ENCODE data around the gene ZFP36L1.
"Not testable (repeated sequence)": the region's sequence is repeated elsewhere in the genome, so short reads cannot be mapped to it uniquely, and the experiment has no call there.

ZFP36L1 gene

DNA sequence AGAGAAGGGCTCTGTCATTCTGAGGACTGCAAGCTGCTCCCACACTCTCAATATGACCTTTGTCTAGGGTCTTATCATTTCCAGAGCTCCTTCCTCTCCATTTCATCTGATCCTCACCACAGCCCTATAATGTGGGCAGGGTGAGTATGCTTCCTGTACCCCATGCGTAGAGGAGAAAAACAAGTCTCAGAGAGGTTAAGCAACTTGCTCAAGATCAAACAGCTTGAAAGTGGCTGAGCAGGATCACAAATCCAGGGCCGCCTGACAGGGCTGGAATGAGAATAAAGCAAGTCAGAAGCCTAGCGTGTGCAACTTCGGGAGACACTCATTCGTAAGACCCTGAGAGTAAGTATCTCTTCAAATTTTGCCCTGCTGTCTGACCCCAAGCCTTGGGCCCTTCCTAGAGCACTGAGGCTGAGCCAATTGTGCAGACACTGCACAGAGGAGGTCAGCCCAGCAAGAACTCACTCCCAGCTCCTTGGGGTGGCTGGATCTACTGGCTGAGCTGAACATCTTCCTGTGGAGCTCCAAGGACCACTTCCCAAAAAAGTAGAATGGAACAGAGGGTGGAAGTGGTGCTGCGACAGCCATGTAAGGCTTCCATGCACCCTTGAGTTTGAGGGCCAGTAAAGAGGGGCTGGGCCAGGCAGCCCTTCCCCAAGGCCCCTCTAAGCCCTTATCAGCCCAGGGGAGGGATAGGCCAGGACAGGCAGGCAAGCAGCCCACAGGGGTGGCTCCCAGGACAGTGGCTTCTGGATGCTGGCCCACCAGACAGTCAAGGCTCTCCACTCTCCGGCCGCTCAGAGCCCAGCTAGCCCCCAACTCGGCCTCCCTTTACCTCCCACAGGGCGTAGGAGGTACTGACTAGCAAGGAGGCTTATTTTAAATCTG lies 10.5 kb downstream of the ZFP36L1 start:
- DNase-seq: no peak

DNA sequence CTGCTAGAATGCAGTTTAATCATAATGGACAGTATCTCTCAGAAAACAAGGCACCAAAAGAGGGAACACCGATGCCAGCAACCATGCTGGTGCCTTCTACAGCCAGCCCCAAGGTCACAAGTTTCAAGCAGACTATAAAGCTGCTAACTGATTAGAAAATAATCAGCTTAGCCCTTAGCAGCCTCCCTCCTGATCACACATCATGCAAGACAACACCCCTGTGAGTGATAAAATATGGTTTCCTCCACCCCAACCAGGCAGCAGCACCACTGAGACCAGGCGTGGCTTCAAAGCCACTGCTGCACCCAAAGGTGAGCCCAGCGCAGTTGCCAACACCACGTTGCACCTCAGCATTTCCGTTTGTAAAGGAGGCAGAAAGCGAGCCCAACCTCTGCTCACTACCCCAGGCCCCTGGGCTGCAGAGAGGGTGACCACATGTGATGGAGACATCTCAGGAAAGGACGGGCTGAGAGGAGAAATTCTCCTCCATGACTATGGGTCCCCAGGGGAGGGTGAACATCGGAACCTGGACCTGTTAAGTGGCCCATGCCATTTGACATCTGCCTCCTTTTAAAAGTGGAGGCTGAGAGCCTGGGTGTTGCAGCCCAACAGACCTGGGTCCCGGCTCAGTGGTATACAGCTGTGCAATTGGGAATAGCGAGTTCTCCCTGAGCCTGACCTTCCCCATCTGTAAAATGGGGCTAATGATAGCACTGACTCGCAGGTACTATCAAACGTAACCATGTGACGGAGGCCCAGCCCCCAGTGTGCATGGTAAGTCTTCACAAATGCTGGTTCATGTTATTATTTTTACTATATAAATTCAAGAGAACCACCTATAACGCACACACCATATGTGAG lies 11.5 kb downstream of the ZFP36L1 start:
- no peak for DNase-seq

DNA sequence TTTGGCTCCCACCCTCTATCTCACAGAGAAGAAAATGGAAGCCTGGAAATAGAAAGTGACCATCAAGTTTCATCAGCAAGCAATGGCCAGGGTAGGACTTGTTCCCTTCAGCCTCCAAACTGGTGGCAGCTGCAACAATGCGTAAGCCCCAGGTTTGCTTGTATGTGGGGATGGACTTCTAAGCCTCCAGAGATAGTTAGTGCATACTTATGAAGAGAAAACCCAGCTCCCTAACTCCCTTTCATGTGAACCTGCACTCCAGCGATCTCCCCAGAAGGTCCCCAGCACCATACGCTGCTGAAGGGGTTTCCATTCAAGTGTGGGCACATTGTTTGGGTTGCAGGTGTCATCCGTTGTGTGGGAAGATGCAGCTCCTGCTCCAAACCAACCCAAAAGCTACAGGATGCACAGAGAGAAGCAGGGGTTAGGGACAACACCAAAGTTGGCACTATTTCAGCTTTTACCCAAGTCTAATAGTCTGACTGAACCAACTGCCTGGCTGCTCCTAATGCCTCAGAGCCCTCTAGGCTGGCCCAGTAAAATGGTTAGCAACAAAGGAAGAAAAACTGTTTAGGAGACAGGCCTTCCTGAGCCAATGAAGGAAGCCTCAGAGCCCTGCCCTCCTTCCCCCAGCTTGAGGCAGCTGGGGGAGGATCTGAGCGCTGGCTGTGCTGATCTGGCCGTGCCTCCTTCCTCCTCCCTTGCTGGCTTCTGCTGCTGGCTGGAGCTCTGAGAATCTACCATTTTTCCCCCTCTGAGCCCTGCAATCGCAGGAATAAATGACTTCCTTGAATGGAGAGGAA lies 12.3 kb downstream of the ZFP36L1 start:
- DNase-seq: no peak

DNA sequence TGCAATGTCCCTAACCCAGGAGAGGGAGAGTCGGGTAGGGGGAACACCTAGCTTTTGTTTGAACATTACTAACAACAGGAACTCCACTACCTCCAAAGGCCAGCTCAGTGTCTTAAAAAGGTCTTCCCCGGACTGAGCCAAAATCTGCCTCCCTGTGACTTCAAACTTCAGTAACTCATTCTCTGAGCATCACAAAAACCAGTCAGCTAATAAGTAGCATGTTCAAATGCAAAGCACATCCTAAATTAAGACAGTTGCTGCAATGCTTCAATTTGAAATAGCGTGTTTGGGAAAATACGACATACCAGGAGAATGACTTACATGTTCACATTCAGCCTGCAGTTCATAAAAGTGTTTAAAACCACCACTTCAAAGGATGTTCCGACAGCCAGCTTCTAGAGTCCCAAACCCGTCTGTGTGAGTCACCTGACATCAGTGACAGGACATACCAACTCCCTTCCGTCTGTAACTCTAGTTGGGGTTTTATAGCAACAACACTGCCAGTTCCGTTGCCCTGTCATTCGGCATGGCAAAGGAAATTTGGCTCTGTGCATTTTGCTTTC lies 13.0 kb downstream of the ZFP36L1 start:
- DNase-seq: no peak

DNA sequence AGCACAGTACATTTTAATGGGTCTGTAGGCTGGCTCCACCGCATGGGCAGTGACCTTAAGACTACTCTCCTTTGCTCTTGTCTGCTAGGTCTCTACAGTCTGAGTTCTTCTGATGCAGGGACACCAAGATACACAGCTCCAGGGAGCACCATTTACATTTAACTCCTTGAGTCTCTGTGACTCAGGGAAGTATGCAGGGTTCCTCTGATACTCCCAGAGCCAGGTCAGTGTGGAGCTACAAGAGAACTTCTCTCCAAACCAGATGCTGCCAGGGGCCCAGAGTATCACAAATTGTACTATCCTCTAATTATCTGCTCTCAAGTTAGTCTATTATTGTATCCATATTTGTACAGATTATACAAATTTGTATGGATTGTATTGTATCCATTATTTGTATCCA lies 15.2 kb downstream of the ZFP36L1 start:
- DNase-seq: no peak

DNA sequence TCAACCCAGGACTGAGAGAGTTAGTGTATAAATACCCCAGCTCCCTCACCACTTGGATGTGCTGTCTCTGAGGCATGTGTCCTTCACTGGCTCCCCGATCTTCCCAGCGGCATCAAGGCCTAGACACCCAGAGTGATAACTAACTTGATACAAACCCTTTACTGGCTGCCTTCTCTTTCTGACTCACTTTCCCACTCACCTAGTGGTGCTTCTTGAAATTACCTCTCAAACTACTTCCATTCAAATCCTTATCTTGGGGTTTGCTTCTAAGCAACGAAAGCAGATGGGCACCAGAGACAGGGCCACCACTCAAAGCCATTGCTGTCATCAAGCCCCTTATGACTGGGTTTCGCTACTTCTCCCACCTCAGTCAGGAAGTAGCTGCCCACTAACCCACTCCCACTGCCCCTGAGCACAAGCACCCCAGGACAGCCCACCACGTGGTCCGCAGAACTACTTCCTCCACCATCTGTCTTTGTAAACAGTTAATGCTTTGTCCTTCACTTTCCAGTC lies 17.2 kb downstream of the ZFP36L1 start:
- DNase-seq: no peak

DNA sequence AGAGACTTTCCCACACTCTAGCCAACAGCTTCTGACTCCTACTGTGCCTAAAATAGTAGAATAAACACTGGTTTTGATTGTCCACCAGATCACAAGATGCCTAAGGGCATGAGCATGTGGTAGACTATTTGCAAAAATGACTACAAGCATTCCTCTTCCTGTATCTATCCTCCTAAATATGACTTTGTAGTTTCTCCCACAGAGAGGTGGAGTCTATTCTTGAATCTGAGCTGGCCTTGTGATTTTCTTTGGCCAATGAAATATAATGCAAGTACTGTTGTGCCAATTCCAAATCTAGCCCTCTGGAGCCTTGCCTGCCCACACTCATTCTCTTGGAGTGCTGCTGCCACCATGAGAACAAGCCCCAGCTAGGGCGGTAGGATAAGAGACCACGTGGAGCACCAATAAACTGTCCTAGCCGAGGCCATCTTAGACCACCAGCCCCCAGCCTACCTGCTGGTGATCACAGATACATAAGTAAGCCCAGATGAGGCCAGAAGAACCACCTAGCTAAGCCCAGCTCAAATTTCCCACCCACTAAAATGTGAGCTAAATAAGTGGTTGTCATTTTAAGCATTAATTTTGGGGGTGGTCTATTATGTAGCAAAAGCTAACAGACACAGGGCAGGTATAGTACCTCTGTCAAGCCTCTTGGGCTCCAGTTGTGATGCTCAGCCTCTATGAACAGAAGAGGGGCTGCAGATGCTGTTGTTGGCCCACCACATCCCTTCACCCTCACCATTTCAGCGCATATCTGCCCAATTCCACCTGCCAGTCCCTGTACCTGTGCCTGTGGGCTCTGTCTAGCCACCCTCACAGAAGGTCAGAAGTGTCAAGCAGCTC lies 17.9 kb downstream of the ZFP36L1 start:
- no peak for DNase-seq

DNA sequence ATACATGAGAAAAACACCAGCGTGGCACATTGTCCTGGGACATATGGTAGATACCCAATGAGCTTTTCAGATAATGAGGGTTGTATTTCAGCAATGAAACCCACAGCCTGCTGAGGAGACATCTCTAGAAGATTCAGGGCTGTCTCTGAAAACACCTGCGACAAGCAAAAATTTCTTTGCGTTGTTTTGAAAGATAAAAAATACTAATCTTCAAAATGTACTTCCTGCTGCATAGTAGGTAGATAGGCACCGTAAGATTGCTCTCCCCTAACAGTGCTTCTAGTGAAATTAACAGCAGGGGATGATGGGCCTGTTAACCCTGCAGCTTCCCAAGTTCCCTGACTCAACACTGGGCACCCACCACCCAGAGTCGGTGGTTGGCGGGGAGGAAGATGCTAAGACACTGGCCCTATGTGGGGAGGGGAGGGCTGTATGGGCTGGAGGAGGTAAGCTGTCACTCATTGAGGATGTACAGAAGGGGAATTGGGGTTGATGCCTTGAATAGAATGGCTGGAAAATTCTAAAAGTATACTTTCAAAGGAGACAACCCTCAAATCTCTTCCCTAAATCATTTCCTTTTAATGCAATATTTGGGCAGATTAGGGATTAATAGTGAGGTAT lies 20.0 kb downstream of the ZFP36L1 start:
- DNase-seq: no peak

DNA sequence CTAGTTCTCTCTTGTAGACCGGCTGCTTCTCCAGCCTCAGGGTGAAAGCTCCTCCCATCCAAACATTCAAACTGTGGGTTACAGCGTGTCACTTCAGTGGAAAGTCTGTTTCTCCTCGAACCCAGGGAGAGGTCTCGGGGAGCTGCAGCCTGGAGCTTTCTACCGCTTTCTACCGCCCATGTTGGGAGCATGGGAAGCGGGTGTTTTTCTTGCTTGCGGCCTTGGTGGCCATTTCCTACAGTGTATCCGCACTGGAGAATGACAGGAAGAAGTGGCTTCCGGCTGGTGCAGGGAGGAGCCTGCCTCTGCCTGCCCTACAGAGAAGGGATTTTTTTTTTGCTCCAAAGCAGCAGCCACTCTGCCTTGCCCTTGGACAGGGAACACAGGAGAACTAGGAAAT lies 21.2 kb downstream of the ZFP36L1 start:
- DNase-seq: no peak

DNA sequence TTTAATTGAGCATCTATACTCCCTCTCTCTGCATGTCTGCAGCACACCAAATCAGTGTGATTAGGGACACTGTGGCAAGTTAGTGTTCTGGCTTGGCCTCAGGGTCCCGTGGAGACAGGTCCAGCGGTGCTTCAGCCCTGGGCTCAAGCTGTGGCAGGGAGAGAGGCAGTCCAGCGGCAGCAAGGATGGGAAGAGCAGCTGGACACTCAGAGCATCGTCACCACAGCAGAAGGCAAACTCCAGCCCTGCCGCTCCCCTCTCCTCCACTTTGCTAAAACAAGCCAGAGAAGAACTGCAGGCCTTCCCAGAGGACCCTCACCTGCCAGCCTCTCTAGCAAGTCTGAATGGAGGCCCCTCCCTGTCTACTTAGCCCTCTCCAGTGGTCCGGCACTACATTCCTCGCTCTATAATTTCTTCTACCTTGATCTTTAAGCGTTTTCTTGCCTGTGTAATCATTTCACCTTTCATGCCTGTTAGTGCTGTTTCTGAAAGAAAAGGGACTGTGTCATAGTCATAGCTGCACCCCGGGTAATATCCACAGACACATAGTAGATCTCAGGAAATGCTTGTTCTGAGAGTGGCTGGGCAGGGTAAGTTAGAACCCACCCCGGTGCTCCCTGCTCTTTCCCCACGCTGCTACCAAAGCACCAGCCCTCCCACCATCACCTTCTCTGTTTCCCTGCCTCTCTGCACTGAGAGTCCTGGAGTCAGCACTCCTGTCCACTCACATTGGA lies 22.1 kb downstream of the ZFP36L1 start:
- DNase-seq: no peak

DNA sequence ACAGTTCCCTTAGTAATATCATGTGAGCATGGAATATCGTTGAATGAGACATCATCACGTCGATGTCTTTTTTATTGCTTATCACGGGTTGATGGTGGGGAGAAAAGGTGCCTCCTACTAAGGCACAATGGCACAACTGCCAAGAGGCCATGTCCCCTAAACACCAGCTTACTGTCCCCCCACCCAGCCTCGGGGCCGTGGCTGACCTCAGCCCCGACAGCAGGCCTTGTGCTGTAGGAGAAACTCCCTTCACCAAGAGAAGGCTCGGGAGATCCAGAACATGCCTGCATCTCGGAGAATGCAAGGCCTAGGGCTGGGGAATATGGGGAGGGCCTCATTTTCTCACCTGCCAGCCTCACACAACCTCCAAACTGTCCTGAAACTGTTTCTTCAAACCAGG lies 22.8 kb downstream of the ZFP36L1 start:
- DNase-seq: no peak

DNA sequence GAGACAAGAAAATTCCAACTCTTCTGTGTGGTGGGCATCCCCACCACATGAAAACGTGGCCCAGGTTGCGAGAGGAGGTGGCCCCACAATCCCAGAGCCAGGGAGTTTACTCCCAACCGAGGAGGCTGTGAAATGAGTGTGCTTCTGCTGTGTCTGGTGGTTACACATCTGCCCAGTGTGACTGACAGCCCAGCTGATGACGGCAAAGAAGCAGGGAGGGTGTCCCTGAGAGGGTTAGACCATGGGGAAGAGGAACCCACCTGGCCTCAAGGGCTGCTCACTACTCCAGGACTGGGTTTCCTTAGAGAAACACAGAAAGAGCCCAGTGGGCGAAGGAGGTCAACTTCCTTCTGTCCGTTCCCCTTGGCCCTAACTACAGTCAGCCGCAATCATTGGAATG lies 24.6 kb downstream of the ZFP36L1 start:
- no peak for DNase-seq

DNA sequence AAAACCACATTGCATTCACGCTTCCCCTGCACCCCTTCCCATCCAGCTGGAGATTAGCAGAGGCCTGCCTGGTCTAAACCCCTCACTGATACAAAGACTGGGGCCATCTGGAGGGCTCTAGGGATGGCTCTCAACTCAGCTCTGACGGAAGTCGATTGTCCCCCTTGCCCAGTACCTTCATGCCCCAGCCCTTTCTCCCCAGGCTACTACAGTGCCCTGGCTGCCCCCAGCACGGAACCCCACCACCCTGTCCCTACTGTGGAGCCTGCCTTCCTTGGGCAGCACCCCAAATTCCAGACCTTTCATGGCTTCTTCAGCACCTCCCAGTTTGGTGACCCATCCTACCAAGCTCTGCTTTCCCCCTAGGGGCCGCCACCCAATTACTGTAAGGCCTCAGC lies 25.6 kb downstream of the ZFP36L1 start:
- no peak for DNase-seq

DNA sequence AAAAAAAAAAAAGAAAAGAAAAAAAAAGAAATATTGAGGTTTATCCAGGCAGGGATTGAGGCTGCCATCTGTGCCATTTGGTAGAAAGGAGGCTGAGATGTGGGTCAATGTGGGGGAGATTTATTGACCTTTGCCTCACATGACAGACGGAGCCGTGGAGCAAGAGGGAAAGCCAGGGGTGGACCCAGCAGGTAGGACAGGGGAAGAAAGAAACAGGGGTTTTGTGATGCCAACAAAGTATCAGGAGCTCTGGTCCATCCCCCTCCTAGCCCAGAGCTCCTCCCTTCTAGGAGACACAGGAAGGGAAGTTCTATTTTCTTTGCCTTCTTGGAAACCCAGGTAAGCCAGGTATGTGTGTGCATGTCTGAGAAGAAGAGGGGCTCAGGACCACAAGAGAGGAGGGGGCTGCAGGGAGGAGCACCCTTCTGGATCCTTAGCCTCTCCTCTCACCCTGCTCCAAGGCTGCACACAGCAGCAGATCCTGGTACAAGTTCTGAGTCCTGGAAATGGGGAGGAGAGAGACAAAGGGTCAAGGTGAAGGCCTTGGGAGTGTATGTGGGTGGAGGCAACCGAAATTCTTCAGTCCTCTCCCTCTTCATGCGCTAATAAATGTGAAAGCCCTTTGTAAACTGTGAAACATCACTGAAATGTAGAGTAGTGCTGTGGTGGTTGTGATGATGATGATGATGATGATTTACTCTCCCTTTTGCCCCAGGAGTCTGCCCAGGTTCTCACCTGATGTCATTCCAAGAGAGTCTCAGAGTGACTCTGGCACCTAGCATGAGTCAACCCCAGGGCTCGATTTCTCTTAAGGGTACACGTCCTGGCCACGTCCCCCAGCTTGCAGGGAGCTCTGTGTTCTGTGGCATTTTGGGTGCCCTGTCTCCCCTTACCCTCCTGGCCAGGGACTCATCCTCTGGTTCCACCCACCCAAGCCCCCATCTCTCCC lies 26.3 kb downstream of the ZFP36L1 start:
- no peak for DNase-seq

DNA sequence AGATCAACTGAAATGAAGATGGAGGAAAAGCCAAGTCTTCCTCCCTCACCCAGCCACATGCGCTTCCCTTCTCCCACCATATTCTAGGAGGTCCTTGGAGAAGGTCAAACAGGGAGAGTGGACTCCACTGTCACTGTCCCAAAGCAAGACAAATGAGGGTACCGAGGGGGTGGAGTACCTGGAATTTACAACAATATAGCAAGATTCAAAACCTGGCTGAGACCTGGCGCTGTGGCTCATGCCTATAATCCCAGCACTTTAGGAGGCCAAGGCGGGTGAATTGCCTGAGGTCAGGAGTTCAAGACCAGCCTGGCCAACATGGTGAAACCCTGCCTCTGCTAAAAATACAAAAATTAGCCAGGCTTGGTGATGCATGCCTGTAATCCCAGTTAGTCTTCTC lies 29.0 kb downstream of the ZFP36L1 start:
- DNase-seq: not testable (repeated sequence)

DNA sequence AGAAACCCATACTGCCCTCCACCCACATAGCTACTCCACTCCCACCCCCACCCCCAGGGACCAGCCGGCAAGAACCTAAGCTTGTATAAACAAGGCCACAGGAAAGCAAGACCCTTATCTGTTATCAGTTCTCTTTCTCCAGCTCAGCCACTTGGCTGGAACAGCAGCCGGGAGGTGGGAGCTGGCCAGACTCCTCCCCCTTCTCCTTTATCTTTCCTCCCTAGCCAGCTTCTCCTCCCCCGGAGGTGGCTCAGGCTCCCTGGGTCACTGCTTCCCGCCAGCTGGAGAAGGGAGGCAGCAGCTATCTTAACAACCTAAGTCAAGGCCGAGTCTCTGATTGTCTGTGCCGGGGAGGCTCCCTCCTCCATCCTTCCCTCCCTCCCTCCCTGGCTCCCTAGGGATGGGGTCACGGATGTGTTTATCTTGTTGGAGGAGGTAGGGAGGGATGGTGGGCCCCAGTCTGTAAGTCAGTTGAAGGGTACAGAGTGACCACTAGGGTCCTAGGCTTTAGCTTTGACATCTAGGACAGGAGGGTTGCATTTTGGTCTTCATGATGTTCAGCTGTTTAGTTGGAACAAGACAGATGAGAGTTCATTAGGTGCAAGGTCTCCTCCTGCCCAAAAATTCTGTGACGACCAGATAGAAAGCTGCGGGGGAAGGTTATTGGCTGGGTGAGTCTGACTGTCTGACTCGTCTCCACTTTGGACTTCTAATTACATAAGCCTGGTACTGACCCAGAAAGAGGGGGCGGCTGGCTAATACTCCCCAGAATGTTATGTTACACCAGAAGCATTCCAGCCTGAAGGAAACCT lies 29.7 kb downstream of the ZFP36L1 start:
- DNase-seq: no peak

DNA sequence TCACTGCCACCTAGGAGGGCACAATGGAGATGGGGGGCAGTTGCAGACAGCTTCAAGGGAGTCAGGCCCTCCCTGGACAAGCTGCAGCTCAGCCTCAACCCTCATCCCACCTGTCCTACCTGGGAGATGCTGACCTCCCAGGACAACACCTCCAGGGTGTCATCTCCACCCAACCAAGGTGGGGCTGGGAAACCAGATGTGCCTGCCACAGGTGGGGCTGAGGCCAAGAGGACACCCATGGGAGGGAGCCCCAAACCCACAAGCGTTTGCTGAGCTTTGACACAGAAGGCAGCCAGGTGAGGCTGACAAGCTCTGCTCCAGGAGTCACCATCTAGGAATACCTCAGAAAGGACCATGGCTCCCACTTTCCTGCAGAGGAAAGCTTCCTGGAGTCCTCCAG lies 31.5 kb downstream of the ZFP36L1 start:
- DNase-seq: no peak

DNA sequence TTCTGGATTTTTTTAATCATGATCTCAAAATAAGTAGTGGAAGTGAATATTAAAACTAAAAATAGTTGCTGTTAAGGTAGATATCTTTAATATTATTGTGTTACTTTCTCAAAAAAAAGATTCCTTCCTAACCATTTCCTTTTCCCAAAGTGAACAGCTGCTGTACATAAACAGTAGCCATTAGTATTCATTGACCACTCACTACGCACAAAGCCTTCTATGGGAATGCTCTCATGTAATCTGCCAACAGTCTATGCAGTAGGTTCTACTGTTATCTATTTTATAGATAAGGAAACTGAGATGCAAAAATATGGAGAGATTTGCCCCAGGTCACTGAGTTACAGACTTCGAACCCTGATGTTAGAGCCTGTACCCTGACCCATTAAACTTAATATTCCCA lies 32.1 kb downstream of the ZFP36L1 start:
- no peak for DNase-seq

Measured in NCI-H510A (cell line).